ENCODE data around the gene FGFRL1. TPM values are rescaled to one million over a fixed set of nuclear protein-coding genes. Genes with fewer than 3 reads are reported as not detected.
"Not testable (repeated sequence)": the region's sequence is repeated elsewhere in the genome, so short reads cannot be mapped to it uniquely, and the experiment has no call there.

Gene FGFRL1
- total RNA-seq, 1 donor from 2014 or later, result 22.4 TPM

DNA sequence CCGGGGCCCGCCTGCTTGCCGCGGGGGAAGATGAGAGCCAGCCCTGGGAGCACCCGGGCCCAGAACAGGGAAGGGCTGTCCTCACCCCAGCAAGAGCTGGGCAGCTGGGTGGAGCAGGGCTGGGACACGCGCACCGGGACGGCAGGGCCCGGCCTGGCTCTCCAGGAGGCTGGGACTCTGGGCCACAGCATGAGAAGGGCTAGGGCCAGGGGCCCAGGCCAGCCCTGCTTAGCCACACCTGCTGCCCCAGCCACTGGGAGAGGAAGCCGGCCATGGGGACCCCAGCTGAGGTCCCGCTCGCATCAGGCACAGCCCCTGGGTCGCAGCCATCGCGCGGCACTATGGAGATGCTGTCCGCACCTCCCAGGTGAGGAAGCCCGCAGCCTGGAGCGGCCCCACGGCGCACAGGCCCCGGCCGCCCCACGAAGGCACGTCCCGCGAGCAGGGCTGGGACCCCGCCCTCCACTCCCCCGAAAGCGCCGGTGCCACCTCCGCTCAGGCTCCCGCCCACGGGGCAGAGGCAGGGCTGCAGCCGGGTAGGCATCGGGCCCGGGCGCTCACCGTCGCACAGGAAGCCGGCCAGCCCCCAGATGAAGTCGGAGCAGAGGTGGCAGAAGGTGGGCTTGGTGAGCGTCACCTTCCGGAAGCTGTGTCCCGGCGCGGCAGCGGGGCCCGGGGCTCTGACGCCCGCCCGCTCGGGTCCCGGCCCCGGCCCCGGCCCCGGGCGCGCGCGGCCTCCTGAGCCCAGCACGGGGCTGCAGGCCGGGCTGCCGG lies 38.6 kb upstream of the FGFRL1 start:
- peaks cover 10% of the 10 kb centered on the region for H3K27me3 ChIP-seq (ENCODE audit: low read depth)
- peaks cover 37% of the 10 kb centered on the region for H3K4me1 ChIP-seq
- no peak overlapping the region for H3K27ac ChIP-seq (replicated peaks)
- intact Hi-C loops (cut with micrococcal nuclease), result no loop called here
- H3K9me3 ChIP-seq (replicated peaks), result no peaks in the 10 kb centered on the region
- H3K4me3 ChIP-seq, result peak overlapping the region; percentile 90
- DNase-seq, result peak; percentile 40
- no peak for TF ChIP-seq CTCF (IDR thresholded peaks at IDR 0.05; ENCODE audit: borderline replicate concordance)
- no peaks in the 10 kb centered on the region for H3K36me3 ChIP-seq

DNA sequence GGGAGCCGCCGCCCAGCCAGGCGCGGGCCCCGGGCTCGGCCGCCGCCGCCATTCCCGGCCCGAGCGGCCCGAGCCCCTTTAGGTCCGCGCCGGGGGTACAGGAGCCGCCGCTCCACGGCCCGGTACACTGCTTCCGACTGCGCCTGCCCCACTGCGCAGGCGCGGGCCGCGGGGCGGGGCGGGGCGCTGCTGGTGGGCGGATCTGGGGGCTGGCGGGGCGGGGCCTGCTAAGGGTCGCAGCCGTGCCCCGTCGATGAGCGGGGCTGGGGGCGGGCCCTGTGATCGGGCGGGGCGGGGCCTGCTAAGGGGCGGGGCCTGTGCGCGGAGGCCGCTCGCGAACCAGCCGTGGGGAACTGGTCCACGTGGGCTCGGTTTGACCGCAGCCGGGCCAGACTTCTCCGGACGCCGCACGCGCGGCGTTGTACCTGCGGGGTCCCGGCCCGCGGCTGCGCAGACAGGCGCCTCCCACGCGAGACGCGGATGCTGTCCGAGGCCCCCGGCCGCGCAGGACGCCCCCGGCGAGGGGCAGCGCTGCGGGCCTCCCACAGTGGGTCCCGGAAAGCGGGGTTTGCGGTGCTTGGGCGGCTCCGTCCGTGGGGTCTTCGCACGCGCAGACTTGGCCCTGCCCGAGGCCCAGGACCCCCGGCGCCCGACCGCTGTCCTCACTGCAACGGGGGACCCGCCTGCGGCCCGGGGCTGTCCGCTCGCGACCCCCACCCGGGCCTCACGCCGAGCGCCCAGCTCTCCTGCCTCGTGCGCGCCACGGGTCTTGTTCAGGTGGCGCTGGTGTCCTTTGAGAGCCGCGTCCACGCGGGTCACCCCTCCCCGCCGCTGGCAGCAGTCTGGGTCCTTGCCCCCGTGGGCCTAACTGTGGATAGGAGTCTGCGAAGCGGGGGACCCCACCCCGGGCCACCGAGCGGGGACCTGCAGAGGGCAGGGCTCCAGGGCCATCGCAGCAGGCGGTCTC lies 37.7 kb upstream of the FGFRL1 start, which contains the start of gene DGKQ:
TSS of gene DGKQ (minus strand) at position 139 of the 967 bp plus-strand sequence. CDS start at position 52, 87 bp downstream.
- intact Hi-C loops (cut with micrococcal nuclease), result no loop called here
- H3K4me3 ChIP-seq, result peak within 1 kb of the TSS; percentile 90
- DNase-seq, result peak; percentile 90
- TF ChIP-seq CTCF (IDR thresholded peaks at IDR 0.05; ENCODE audit: borderline replicate concordance), result no peak
- H3K27ac ChIP-seq (replicated peaks), result no peak within 1 kb of the TSS
- H3K36me3 ChIP-seq, result no peaks in the 10 kb centered on the region
- H3K27me3 ChIP-seq (ENCODE audit: low read depth), result peaks cover 1% of the 10 kb centered on the region
- H3K9me3 ChIP-seq (replicated peaks), result no peaks in the 10 kb centered on the region
- peaks cover 29% of the 10 kb centered on the region for H3K4me1 ChIP-seq

GRCh38 chr4:974668-975067 lies 36.8 kb upstream of the FGFRL1 start:
- H3K4me1 ChIP-seq, result peaks cover 29% of the 10 kb centered on the region
- no peak for DNase-seq
- H3K27ac ChIP-seq (replicated peaks), result no peak overlapping the region
- no peaks in the 10 kb centered on the region for H3K27me3 ChIP-seq (ENCODE audit: low read depth)
- TF ChIP-seq CTCF (IDR thresholded peaks at IDR 0.05; ENCODE audit: borderline replicate concordance), result no peak
- intact Hi-C loops (cut with micrococcal nuclease), result no loop called here
- no peak overlapping the region for H3K4me3 ChIP-seq
- H3K36me3 ChIP-seq, result no peaks in the 10 kb centered on the region
- no peaks in the 10 kb centered on the region for H3K9me3 ChIP-seq (replicated peaks)

- H3K36me3 ChIP-seq; H3K9me3 ChIP-seq (replicated peaks); DNase-seq; H3K27ac ChIP-seq (replicated peaks); H3K27me3 ChIP-seq (ENCODE audit: low read depth); intact Hi-C loops (cut with micrococcal nuclease); H3K4me3 ChIP-seq: not testable (repeated sequence)
- H3K4me1 ChIP-seq, result peaks cover 27% of the 10 kb centered on the region
Measured at GRCh38 chr4:976016-976415, 35.4 kb upstream of the FGFRL1 start.

GRCh38 chr4:978957-979701 lies 32.3 kb upstream of the FGFRL1 start:
- H3K27ac ChIP-seq (replicated peaks), result no peak overlapping the region
- TF ChIP-seq CTCF (IDR thresholded peaks at IDR 0.05; ENCODE audit: borderline replicate concordance), result no peak
- intact Hi-C loops (cut with micrococcal nuclease), result no loop called here
- no peaks in the 10 kb centered on the region for H3K36me3 ChIP-seq
- DNase-seq, result no peak
- no peaks in the 10 kb centered on the region for H3K27me3 ChIP-seq (ENCODE audit: low read depth)
- peaks cover under 1% of the 10 kb centered on the region for H3K4me1 ChIP-seq
- no peak overlapping the region for H3K4me3 ChIP-seq
- H3K9me3 ChIP-seq (replicated peaks), result no peaks in the 10 kb centered on the region
